ENCODE data around the gene KLK12. TPM values are rescaled to one million over a fixed set of nuclear protein-coding genes. Genes with fewer than 3 reads are reported as not detected.

KLK12 gene
- total and polyA plus RNA-seq, 2 donors (not counting 3 experiments of a cell fraction or from before 2014, with no cell fraction given): not detected

DNA sequence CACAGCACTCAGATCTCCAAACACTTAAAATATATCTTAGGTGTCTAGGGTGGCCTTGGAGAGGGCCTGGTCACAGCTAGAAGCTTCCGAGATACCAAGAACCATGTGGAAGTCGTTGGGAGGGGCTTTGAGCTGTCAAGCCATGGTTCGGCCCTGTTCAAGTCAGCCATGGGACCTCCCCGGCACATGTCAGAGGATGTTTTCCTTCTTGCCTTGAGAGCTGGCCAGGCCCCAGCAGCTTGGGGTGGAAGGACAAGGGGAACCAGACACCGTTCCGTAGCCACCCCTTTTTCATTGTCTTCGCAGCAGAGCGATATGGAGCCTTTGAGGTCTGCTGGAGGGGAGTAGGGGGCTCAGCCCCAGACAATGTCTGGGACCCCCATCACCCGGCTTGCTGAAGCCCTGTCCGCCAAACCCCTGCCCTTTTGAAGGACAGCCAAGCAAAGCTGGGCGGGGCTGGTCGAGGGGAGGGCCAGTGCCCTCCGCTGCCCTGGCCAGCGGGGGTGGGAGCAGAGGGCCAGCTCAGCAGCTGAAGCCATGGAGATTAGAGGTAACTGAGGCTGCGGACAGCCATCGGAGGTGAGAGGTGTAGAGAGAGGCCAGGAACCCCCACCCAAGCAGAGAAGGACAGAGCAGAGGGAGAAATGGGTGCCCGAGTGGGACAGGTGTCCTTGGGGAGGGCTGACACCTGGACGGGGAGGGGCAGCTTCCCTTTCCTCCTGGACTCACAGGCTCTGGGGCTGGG lies 8.8 kb downstream of the KLK12 start:
- H2AFZ ChIP-seq (ENCODE audit: low read depth, low read length): no peak overlapping the region
- H3K27ac ChIP-seq (ENCODE audit: insufficient read depth, low read depth, low read length): no peak overlapping the region
- no peak for DNase-seq (ENCODE audit: low read depth, low spot score)
- H3K27me3 ChIP-seq (ENCODE audit: control insufficient read depth in 2 of 2, insufficient read depth in 2 of 2, low read length in 2 of 2): no peaks in the 10 kb centered on the region
- BruUV-seq (replicated peaks): no TSS peak
- no peaks in the 10 kb centered on the region for H3K9me1 ChIP-seq (replicated peaks; ENCODE audit: control insufficient read depth, extremely low read depth, insufficient read depth, low read length)
- H3K4me3 ChIP-seq (replicated peaks in 1 of 3; ENCODE audit: insufficient read depth in 1 of 3, low read depth in 1 of 3, low read length in 3 of 3): no peak overlapping the region
- dilution Hi-C loops (cut with MboI; ENCODE audit: extremely low pct_ligation_motif_present, low sequenced_read_pairs) (no loop called here), intact Hi-C loops (cut with micrococcal nuclease) (no loop called here)
- no peak overlapping the region for H3K9ac ChIP-seq (replicated peaks; ENCODE audit: extremely low read depth, insufficient read depth, low read length)
- H3K36me3 ChIP-seq (ENCODE audit: control insufficient read depth in 2 of 2, extremely low read depth in 1 of 2, insufficient read depth in 2 of 2, low read length in 2 of 2): no peaks in the 10 kb centered on the region
- no peaks in the 10 kb centered on the region for H3K79me2 ChIP-seq (ENCODE audit: control insufficient read depth, insufficient read depth, low read length)
- ChIA-PET POLR2A (no interaction called here), CTCF (interaction anchor here (0.8 kb wide), 1 partner anchor 9 kb away, joined by 3 read pairs; no protein-coding TSS in a partner anchor)
- H4K20me1 ChIP-seq (replicated peaks; ENCODE audit: control insufficient read depth, extremely low read depth, insufficient read depth, low read length): no peaks in the 10 kb centered on the region
- TF ChIP-seq POLR2AphosphoS5 (IDR thresholded peaks at IDR 0.05; ENCODE audit: insufficient read depth, low read depth, low read length) (no peak), GATA2 (IDR thresholded peaks at IDR 0.05; ENCODE audit: insufficient read depth, insufficient read length, low read depth, low read length) (no peak), POLR2A (IDR thresholded peaks at IDR 0.05; ENCODE audit: low read depth, low read length) (no peak), JUN (IDR thresholded peaks at IDR 0.05; ENCODE audit: borderline replicate concordance, insufficient read depth, insufficient read length, low read depth) (no peak), EZH2 (IDR thresholded peaks at IDR 0.05; ENCODE audit: borderline replicate concordance, low read depth, low read length, severe bottlenecking) (no peak), FOS (IDR thresholded peaks at IDR 0.05; ENCODE audit: borderline replicate concordance, insufficient read depth, low read length) (no peak)
- TF ChIP-seq, protein P1, sequence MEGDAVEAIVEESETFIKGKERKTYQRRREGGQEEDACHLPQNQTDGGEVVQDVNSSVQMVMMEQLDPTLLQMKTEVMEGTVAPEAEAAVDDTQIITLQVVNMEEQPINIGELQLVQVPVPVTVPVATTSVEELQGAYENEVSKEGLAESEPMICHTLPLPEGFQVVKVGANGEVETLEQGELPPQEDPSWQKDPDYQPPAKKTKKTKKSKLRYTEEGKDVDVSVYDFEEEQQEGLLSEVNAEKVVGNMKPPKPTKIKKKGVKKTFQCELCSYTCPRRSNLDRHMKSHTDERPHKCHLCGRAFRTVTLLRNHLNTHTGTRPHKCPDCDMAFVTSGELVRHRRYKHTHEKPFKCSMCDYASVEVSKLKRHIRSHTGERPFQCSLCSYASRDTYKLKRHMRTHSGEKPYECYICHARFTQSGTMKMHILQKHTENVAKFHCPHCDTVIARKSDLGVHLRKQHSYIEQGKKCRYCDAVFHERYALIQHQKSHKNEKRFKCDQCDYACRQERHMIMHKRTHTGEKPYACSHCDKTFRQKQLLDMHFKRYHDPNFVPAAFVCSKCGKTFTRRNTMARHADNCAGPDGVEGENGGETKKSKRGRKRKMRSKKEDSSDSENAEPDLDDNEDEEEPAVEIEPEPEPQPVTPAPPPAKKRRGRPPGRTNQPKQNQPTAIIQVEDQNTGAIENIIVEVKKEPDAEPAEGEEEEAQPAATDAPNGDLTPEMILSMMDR (IDR thresholded peaks at IDR 0.05; ENCODE audit: extremely low read depth in 1 of 2, insufficient read depth in 1 of 2, low read depth in 1 of 2, low read length in 2 of 2): no peak
- TF ChIP-seq, protein P2, sequence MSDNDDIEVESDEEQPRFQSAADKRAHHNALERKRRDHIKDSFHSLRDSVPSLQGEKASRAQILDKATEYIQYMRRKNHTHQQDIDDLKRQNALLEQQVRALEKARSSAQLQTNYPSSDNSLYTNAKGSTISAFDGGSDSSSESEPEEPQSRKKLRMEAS (IDR thresholded peaks at IDR 0.05; ENCODE audit: insufficient read depth, insufficient read length): no peak
- H3K9me3 ChIP-seq (replicated peaks; ENCODE audit: control insufficient read depth, insufficient read depth, low read length): no peaks in the 10 kb centered on the region
- no peaks in the 10 kb centered on the region for H3K4me1 ChIP-seq (ENCODE audit: control insufficient read depth, extremely low read depth, insufficient read depth, low read length)
- no peak overlapping the region for H3K4me2 ChIP-seq (ENCODE audit: insufficient read depth, low read length)
- no peak for FAIRE-seq

Data from endothelial cell of umbilical vein (primary cell).